Rectal smooth muscle tissue (tissue), 1 donor: ENCODE measurements around the gene PLCB1.

Experiments
- H3K27ac ChIP-seq: one replicate; pipeline ENCODE4 v1.7.0; 2013; ENCODE audit warnings: low read depth, low read length, inconsistent platforms
- H3K27me3 ChIP-seq: one replicate; pipeline ENCODE4 v1.7.0; 2013; ENCODE audit warnings: low read length; ENCODE audit not compliant: control insufficient read depth, insufficient read depth
- H3K36me3 ChIP-seq: one replicate; pipeline ENCODE4 v1.7.0; 2013; ENCODE audit warnings: low read length; ENCODE audit not compliant: control insufficient read depth, insufficient read depth
- H3K4me1 ChIP-seq: one replicate; pipeline ENCODE4 v1.7.0; 2013; ENCODE audit warnings: low read length; ENCODE audit not compliant: control insufficient read depth, insufficient read depth
- H3K4me3 ChIP-seq: one replicate; pipeline ENCODE4 v1.7.0; 2013; ENCODE audit warnings: low read length
- H3K9ac ChIP-seq: one replicate; pipeline ENCODE4 v1.7.0; 2013; ENCODE audit warnings: low read length

The PLCB1 gene

GRCh38 chr20:8408587-8409307 is 276.7 kb downstream of the PLCB1 start:
- Histone ChIP-seq H3K4me3 (no peak overlapping the region), H3K4me1 (no peaks in the 10 kb centered on the region), H3K27ac (no peak overlapping the region), H3K27me3 (no peaks in the 10 kb centered on the region), H3K36me3 (no peaks in the 10 kb centered on the region), H3K9ac (no peak overlapping the region)

DNA sequence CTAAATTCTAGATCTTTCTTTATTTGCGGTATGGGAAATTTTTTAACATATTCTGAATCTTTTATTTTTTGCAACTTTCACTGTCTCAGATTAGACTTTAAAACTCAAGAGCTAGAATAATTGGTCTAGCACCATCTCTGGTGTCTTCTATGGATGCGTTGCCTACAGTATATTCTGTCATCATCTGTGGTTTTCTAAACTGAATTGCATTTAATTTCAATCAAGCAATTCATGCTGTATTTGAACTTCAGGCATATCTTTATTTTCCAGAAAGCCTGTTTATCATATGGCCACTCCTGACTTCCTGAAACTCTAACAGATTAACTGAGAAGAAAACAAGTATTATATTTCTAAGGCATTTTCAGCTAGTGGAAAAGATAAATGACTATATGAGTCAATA is 281.6 kb downstream of the PLCB1 start:
- Histone ChIP-seq H3K27me3 (no peaks in the 10 kb centered on the region), H3K4me1 (no peaks in the 10 kb centered on the region), H3K4me3 (no peak overlapping the region), H3K9ac (no peak overlapping the region), H3K27ac (no peak overlapping the region), H3K36me3 (no peaks in the 10 kb centered on the region)

DNA sequence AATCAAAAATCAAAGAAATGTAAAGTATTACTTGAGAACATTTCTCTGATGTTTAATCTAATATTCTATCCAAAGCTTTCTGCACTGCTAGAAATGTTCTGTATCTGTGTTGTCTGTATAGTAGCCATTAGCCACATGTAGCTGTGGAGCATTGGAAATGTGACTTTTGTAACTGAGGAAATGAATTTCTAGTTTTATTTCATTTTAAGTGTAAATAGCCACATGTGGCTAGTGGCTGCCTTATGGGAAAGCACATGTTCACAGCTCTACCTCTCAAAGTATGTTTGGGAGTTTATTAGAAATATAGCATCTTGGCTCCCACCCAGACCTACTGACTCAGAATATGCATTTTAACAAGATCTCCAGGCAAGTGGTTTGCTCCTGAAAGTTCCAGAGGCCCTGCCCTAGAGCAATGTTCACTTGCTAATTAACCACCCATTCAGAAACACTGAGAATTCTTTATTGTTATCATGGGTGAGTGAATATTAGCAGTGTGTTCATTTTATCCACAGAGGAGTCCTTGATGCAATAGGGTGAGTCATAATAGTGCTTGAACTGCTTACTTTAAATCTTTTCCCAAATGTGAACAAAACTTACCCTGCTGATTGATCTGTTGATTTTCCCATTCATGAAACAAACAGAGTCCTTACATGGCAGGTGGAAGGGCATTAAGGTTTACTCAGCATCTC is 282.7 kb downstream of the PLCB1 start:
- no peaks in the 10 kb centered on the region for H3K4me1 ChIP-seq
- H3K9ac ChIP-seq = no peak overlapping the region
- no peak overlapping the region for H3K4me3 ChIP-seq
- H3K27me3 ChIP-seq = no peaks in the 10 kb centered on the region
- no peak overlapping the region for H3K27ac ChIP-seq
- H3K36me3 ChIP-seq = no peaks in the 10 kb centered on the region

DNA sequence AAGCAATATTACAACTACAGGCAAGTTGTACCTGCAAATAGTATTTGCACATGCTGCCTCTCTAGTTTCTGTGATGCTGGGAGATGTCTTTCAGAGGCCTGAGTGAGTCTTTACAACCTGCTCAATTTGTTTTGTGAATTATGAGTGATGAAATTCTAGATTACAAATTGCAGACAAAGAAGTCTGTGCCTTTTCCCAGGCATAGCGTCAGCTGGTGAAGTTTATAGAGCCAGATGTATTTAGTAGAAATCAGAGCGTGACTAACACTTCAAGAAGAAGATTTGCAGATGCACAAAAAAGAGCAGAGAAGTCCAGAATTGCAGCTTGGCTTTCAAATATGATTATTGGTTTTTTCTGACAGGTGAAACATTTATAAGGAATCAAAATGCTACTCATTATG is 289.9 kb downstream of the PLCB1 start:
- Histone ChIP-seq H3K36me3 (no peaks in the 10 kb centered on the region), H3K27ac (no peak overlapping the region), H3K9ac (no peak overlapping the region), H3K4me1 (peaks cover 7% of the 10 kb centered on the region), H3K27me3 (no peaks in the 10 kb centered on the region), H3K4me3 (no peak overlapping the region)

GRCh38 chr20:8423482-8423881 is 291.4 kb downstream of the PLCB1 start:
- H3K4me1 ChIP-seq = peaks cover 7% of the 10 kb centered on the region
- no peaks in the 10 kb centered on the region for H3K27me3 ChIP-seq
- no peaks in the 10 kb centered on the region for H3K36me3 ChIP-seq
- no peak overlapping the region for H3K4me3 ChIP-seq
- H3K27ac ChIP-seq = no peak overlapping the region
- H3K9ac ChIP-seq = no peak overlapping the region

- H3K9ac ChIP-seq = no peak overlapping the region
- no peak overlapping the region for H3K4me3 ChIP-seq
- no peak overlapping the region for H3K27ac ChIP-seq
- no peaks in the 10 kb centered on the region for H3K27me3 ChIP-seq
- no peaks in the 10 kb centered on the region for H3K36me3 ChIP-seq
- peaks cover 7% of the 10 kb centered on the region for H3K4me1 ChIP-seq
Observed at GRCh38 chr20:8424010-8424409, 291.9 kb downstream of the PLCB1 start.

DNA sequence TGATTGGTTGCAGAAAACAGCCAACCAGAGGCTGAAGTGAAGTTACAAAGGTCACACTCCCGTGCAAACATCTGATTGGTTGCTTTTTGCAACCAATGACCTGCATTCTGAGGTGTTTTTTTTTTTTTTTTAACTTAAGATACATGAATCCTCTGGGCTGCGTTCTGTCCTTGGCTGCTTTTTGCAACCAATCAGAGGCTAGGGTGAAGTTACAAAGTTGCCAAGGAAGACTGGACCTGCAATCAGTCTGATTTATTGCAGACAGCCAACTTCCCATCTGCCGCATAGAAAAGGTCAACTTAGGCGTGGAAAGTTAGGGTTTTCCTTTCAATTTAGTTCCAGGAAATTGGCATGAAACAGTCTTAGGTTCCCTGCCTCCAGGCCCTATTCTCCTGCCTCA is 292.9 kb downstream of the PLCB1 start:
- H3K9ac ChIP-seq = no peak overlapping the region
- H3K4me3 ChIP-seq = no peak overlapping the region
- no peaks in the 10 kb centered on the region for H3K27me3 ChIP-seq
- H3K27ac ChIP-seq = no peak overlapping the region
- H3K36me3 ChIP-seq = no peaks in the 10 kb centered on the region
- H3K4me1 ChIP-seq = peaks cover 7% of the 10 kb centered on the region

- peaks cover 7% of the 10 kb centered on the region for H3K4me1 ChIP-seq
- H3K27ac ChIP-seq = no peak overlapping the region
Observed at GRCh38 chr20:8425802-8426201, 293.7 kb downstream of the PLCB1 start.

DNA sequence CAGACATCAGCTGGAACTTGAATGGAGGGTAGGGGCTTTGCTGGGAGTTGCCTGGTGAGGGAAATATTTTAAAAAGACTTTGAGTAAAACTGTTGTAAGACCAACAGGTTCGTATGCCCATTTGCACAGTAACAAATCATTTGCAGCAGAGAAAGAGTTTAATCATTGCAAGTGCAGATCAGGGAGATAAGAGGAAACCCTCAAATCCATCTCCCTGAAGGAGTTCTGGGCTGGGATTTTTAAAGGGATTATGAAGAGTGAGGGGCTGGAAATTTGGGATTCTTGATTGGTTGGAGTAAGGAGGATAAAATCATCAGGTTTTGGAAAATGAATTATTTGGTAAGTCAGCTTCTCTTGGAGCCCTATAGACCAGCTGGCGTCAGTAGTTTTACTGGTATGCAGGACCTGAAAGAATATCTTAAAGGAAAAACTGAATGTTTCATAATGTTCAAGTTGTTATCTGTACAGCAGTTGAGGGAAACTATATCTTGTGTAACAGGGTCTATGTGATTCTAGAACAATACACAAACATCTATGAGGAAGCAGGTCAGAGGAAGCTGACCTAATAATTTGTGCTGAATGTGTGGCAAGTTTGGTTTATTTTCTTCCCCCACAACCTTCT is 295.5 kb downstream of the PLCB1 start:
- H3K9ac ChIP-seq = no peak overlapping the region
- no peak overlapping the region for H3K27ac ChIP-seq
- no peaks in the 10 kb centered on the region for H3K27me3 ChIP-seq
- peaks cover 6% of the 10 kb centered on the region for H3K4me1 ChIP-seq
- no peak overlapping the region for H3K4me3 ChIP-seq
- no peaks in the 10 kb centered on the region for H3K36me3 ChIP-seq

More at GRCh38 chr20:8425802-8426201, 293.7 kb downstream of the PLCB1 start:
- H3K27me3 ChIP-seq = no peaks in the 10 kb centered on the region
- no peak overlapping the region for H3K4me3 ChIP-seq
- H3K36me3 ChIP-seq = no peaks in the 10 kb centered on the region
- H3K9ac ChIP-seq = no peak overlapping the region

DNA sequence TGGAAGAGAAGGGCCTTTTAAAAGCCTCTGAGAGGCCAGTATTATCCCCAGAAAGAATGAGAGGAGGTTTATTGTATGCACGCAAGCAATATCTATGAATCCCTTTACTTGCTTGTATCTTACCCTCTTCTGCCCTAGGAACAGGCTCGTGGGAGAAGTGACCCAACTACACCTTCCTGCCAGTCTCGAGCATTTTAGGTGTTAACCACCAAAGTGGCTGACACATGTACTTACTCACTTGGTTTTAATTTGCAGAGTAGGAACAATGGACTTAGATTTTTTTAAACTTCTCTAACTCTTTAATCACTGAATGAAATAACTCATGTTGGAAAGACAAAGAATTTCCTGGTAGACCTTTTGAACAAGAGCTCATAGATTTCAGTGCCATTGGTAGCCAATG is 296.9 kb downstream of the PLCB1 start:
- Histone ChIP-seq H3K9ac (no peak overlapping the region), H3K27me3 (no peaks in the 10 kb centered on the region), H3K4me1 (peaks cover 10% of the 10 kb centered on the region), H3K27ac (no peak overlapping the region), H3K4me3 (no peak overlapping the region), H3K36me3 (no peaks in the 10 kb centered on the region)

GRCh38 chr20:8431538-8432434 is 299.7 kb downstream of the PLCB1 start:
- Histone ChIP-seq H3K4me1 (peaks cover 10% of the 10 kb centered on the region), H3K4me3 (no peak overlapping the region), H3K27me3 (no peaks in the 10 kb centered on the region), H3K27ac (peak overlapping the region; percentile 42), H3K9ac (no peak overlapping the region), H3K36me3 (no peaks in the 10 kb centered on the region)
